HFF-Myc (cell line): ENCODE measurements around the gene TYW3.
"Not testable (repeated sequence)": the region's sequence is repeated elsewhere in the genome, so short reads cannot be mapped to it uniquely, and the experiment has no call there.

Experiments
- DNase-seq: peaks from one replicate; pipeline ENCODE4 v3.0.0-alpha.2; 2011; ENCODE audit warnings: low read depth; ENCODE audit errors: extremely low read depth
- H3K4me3 ChIP-seq: replicated peaks from 2 replicates; pipeline ENCODE4 v1.5.1; 2011; ENCODE audit warnings: low read depth, mild to moderate bottlenecking, control low read depth, low read length
- TF ChIP-seq, protein P1 (sequence below): IDR thresholded peaks from 2 replicates; pipeline ENCODE4 v1.5.1; 2012; ENCODE audit warnings: mild to moderate bottlenecking, low read depth, low read length, control low read depth; ENCODE audit errors: missing control alignments

Gene TYW3

DNA sequence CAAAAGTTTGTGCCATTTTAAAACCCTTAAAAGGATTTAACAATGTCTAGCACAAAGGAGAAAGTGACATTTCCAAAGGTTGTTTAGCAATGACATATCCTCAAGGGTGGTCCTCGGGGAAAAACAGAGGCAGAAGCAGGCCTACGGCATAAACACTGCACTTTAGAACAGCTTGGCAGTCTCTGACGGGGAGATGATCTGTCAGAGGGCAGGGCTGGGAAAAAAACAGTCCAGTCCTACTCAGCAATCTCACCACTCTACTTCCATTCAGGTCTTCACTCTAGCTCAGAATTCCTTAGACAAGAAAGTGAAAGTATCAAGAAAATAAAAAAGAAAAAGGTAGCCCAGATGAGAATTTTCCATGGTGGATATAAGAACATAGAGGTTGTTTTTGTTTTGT, 4.2 kb upstream of the TYW3 start:
- DNase-seq = no peak
- no peak overlapping the region for H3K4me3 ChIP-seq
- TF ChIP-seq, protein P1, sequence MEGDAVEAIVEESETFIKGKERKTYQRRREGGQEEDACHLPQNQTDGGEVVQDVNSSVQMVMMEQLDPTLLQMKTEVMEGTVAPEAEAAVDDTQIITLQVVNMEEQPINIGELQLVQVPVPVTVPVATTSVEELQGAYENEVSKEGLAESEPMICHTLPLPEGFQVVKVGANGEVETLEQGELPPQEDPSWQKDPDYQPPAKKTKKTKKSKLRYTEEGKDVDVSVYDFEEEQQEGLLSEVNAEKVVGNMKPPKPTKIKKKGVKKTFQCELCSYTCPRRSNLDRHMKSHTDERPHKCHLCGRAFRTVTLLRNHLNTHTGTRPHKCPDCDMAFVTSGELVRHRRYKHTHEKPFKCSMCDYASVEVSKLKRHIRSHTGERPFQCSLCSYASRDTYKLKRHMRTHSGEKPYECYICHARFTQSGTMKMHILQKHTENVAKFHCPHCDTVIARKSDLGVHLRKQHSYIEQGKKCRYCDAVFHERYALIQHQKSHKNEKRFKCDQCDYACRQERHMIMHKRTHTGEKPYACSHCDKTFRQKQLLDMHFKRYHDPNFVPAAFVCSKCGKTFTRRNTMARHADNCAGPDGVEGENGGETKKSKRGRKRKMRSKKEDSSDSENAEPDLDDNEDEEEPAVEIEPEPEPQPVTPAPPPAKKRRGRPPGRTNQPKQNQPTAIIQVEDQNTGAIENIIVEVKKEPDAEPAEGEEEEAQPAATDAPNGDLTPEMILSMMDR = no peak

DNA sequence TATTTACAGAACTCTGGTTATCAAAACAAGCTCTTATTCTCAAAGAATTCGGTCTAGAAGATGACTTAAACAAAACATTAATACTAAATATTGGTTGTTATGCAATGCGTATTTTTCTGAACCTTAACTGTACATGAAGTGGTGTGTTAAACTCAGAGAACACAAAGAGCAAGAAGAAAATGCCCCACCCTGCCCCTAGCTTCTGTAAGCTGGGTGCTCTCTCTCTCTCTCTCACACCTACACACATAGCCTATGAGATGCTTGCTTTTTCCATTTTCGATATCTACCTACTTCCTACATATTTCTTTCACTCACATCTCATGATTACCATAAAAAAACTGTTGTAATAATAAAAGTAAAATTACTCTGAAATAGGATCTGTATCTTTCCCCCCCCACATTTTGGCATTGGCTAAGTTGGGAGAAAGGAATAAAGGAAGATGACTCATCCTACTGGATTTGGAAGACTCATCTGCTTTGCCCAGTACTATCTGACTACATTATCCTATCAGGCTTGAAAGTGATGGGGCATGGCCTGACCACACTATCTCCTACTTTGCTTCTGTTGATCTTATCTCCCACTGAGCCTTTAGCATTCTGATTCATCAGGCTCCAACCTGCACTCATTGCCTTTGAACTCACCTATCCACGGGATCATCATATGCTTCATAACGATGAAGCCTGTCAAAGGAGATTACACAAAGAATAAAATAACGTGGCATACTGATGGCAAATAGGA, 3.0 kb upstream of the TYW3 start:
- peak; percentile 63 for DNase-seq
- TF ChIP-seq, protein P1 = no peak
- no peak overlapping the region for H3K4me3 ChIP-seq

DNA sequence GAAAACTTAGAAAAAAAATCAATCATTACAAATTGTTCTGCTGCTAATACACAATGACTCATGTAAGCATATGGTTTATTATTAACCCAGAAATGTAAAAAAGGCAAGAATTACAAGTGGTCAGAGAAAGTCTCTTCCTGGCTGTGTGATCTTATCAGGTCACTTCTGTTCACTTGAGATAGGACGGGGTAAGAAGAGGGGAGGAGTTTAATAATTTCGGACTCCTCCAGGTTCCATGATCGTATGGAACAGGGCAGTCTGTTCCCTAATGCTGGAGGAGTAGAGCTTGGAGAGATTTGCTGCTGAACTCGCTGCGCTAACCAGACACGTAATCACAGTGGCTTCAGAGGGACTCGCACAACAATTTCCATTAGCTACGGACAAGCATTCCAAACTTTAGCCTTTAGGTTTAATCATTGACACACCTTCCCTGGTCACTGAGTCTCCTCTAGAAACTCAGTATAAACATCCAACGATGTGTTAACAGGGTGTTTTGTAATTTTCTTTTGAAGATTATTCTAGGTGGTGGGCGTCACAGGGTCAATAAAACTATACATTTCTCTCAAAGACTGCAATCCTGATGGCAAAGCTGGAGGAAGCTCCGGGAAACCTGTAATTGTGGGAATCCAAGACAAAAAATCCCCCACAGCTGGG, 1.4 kb upstream of the TYW3 start:
- no peak for DNase-seq
- TF ChIP-seq, protein P1 = no peak
- H3K4me3 ChIP-seq = peak overlapping the region; percentile 63

DNA sequence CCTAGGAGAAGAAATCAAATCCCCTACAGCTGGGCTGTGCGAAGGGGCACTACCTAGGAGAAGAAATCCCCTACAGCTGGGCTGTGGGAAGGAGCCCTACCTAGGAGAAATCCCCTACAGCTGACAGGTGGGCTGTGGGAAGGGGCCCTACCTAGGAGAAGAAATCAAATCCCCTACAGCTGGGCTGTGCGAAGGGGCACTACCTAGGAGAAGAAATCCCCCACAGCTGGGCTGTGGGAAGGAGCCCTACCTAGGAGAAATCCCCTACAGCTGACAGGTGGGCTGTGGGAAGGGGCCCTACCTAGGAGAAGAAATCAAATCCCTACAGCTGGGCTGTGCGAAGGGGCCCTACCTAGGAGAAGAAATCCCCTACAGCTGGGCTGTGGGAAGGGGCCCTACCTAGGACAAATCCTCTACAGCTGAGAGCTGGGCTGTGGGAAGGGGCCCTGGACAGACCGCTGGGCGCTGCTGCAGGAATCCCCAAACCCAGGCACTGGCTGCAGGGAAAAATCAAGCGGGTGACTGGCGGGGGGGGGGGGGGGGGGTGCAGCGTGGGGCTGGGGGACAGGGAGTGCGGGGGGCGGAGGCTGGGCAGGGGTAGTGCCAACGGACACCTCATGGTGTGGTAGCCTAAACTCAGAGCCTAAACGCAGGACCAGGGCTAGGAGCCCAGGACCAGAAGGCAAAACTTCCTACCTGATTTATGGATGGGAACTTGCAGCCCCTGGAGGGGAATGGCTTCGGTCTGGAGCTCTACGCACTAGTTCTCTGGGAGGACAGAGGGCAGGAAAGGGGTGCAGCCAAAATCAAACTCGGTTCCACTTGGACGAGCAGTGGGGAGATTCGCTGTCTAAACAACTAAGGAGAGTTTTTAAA, 643 bp upstream of the TYW3 start:
- H3K4me3 ChIP-seq = peak overlapping the region; percentile 63
- DNase-seq = not testable (repeated sequence)

DNA sequence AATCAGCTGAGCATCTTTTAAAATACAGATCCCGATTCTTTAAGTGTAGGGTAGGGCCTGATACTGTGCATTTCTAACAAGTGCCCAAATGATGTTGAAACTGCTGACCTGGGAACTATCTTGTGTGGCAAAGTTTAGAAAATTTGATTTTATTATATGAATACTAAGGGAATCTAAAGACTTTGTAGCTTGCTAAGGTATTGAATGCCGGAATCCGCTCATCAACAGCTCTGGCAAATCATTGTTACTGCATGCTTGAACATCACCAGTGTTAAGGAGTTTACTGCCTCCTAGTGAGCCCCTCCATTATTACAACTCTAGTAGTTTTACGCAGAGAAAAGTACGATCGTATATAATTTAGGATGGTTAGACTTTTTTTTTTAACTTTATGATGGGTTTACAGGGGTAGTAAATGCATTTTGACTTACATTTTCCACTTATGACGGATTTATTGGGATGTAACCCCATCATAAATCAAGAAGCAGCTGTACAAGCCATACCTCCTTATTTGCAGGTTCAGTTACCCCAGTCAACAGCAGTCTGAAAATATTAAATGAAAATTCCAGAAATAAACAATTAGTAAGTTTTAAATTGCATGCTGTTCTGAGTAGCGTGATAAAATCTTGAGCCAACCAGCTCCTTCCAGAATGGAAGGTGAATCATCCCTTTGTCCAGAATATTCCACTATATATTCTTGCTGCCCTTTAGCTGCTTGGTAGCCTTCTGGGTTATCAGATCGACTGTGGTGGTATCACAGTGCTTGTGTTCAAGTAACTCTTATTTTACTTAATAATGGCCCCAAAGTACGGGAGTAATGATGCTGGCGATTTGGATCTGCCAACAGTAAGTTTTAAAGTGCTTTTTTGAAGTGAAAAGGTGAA, 892 bp downstream of the TYW3 start:
- peak; percentile 75 for DNase-seq
- TF ChIP-seq, protein P1 = peak; percentile 69
- peak overlapping the region; percentile 63 for H3K4me3 ChIP-seq

DNA sequence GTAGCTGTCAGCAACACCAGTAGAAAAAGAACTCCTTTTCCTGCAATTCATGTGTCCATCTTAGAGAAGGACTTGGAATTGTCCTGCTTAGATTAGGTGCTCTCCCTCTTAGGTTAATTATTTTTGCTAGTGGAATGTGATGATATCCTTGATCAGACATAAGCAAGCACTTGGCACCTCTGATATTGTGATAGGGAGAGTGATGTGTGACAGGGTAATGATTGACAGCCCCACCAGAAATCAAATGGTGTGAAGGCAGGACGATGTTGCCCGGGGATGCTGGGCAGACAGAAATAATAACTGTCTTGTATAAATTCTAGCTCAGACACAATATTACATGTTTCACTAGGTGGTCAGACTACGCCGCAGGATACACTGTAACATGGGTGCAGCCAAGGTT, 4.4 kb downstream of the TYW3 start:
- H3K4me3 ChIP-seq = no peak overlapping the region
- TF ChIP-seq, protein P1 = no peak
- no peak for DNase-seq

DNA sequence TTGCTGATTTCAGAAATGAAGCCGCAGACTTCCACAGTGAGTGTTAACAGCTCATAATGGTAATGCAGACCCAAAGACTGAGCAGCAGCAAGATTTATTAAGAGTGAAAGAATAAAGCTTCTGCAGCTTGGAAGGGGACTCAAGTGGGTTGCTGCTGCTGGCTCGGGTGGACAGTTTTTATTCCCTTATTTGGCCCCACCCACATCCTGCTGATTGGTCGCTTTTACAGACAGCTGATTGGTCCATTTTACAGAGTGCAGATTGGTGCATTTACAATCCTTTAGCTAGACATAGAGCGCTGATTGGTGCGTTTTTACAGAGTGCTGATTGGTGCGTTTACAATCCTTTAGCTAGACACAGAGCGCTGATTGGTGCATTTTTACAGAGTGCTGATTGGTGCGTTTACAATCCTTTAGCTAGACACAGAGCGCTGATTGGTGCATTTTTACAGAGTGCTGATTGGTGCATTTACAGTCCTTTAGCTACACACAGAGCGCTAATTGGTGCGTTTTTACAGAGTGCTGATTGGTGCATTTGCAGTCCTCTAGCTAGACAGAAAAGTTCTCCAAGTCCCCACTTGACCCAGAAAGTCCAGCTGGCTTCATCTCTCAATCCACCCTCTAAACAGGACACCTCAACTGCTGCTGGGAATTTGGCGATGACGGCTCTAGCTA, 7.5 kb downstream of the TYW3 start:
- DNase-seq, H3K4me3 ChIP-seq: not testable (repeated sequence)

DNA sequence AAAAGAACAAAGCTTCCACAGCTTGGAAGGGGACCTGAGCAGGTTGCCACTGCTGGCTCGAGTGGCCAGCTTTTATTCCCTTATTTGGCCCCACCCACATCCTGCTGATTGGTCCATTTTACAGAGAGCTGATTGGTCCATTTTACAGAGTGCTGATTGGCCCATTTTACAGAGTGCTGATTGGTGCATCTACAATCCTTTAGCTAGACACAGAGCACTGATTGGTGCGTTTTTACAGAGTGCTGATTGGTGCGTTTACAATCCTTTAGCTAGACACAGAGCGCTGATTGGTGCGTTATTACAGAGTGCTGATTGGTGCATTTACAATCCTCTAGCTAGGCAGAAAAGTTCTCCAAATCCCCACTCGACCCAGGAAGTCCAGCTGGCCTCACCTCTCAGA, 12.3 kb downstream of the TYW3 start:
- not testable (repeated sequence) for DNase-seq, H3K4me3 ChIP-seq
